Ishikawa (cell line): ENCODE results near the gene FRMD5.

Experiments used
- CEBPB ChIP-seq: IDR thresholded peaks from 2 replicates; pipeline ENCODE4 v1.6.1; 2012
- CREB1 ChIP-seq: IDR thresholded peaks from 2 replicates; pipeline ENCODE4 v1.6.1; 2012; ENCODE audit warnings: low read depth
- EGR1 ChIP-seq: IDR thresholded peaks from 2 replicates; pipeline ENCODE4 v1.6.1; 2012
- EP300 ChIP-seq: IDR thresholded peaks from 2 replicates; pipeline ENCODE4 v1.6.1; 2012; ENCODE audit warnings: borderline replicate concordance
- FOXM1 ChIP-seq: IDR thresholded peaks from 2 replicates; pipeline ENCODE4 v1.6.1; 2012; ENCODE audit warnings: low read depth, borderline replicate concordance
- MAX ChIP-seq: IDR thresholded peaks from 2 replicates; pipeline ENCODE4 v1.6.1; 2012
- NFIC ChIP-seq: IDR thresholded peaks from 2 replicates; pipeline ENCODE4 v1.6.1; 2012
- RAD21 ChIP-seq: IDR thresholded peaks from 2 replicates; pipeline ENCODE4 v1.6.1; 2012; ENCODE audit warnings: low read depth
- REST ChIP-seq: IDR thresholded peaks from 2 replicates; pipeline ENCODE4 v1.6.1; 2012; ENCODE audit warnings: low read depth, mild to moderate bottlenecking
- TAF1 ChIP-seq: IDR thresholded peaks from 2 replicates; pipeline ENCODE4 v1.6.1; 2012; ENCODE audit warnings: low read depth, mild to moderate bottlenecking
- TCF12 ChIP-seq: IDR thresholded peaks from 2 replicates; pipeline ENCODE4 v1.6.1; 2012; ENCODE audit warnings: low read depth
- TEAD4 ChIP-seq: IDR thresholded peaks from 2 replicates; pipeline ENCODE4 v1.6.1; 2012
- USF1 ChIP-seq: IDR thresholded peaks from 2 replicates; pipeline ENCODE4 v1.6.1; 2012
- YY1 ChIP-seq: IDR thresholded peaks from 2 replicates; pipeline ENCODE4 v1.6.1; 2012; ENCODE audit warnings: low read depth
- ZBTB7A ChIP-seq: IDR thresholded peaks from 2 replicates; pipeline ENCODE4 v1.6.1; 2012; ENCODE audit warnings: low read depth

Gene FRMD5

GRCh38 chr15:44096596-44096995 lies 98.5 kb downstream of the FRMD5 start:
- no peak for TF ChIP-seq CEBPB
- TF ChIP-seq EP300, result no peak
- TF ChIP-seq YY1, result no peak
- TF ChIP-seq TAF1, result no peak
- TF ChIP-seq TCF12, result no peak
- no peak for TF ChIP-seq TEAD4
- TF ChIP-seq EGR1, result no peak
- no peak for TF ChIP-seq FOXM1
- TF ChIP-seq REST, result no peak
- TF ChIP-seq MAX, result no peak
- no peak for TF ChIP-seq CREB1
- TF ChIP-seq NFIC, result no peak
- TF ChIP-seq RAD21, result no peak
- no peak for TF ChIP-seq USF1
- no peak for TF ChIP-seq ZBTB7A

GRCh38 chr15:44094781-44095180 lies 100.3 kb downstream of the FRMD5 start:
- no peak for TF ChIP-seq EP300
- no peak for TF ChIP-seq TAF1
- no peak for TF ChIP-seq RAD21

GRCh38 chr15:44093836-44094235 lies 101.2 kb downstream of the FRMD5 start:
- TF ChIP-seq ZBTB7A (no peak), TEAD4 (no peak), USF1 (no peak), CREB1 (no peak), FOXM1 (no peak), RAD21 (no peak), CEBPB (no peak), YY1 (no peak), REST (no peak)

- no peak for TF ChIP-seq USF1
Observed at GRCh38 chr15:44092221-44092620, 102.8 kb downstream of the FRMD5 start.

GRCh38 chr15:44087578-44088465 lies 107.2 kb downstream of the FRMD5 start:
- TF ChIP-seq TEAD4 (peak; percentile 41; the same call in 1 of the 2 replicates), MAX (no peak)

- TF ChIP-seq ZBTB7A, result no peak
- no peak for TF ChIP-seq TAF1
- no peak for TF ChIP-seq CEBPB
- no peak for TF ChIP-seq YY1
- TF ChIP-seq EP300, result no peak
- TF ChIP-seq NFIC, result no peak
- no peak for TF ChIP-seq REST
- no peak for TF ChIP-seq TEAD4
- TF ChIP-seq RAD21, result no peak
Observed at GRCh38 chr15:44084770-44085169, 110.3 kb downstream of the FRMD5 start.
